HUES48 (cell line): Measurements from ENCODE around the gene MKNK2.
"Not testable (repeated sequence)": the region's sequence is repeated elsewhere in the genome, so short reads cannot be mapped to it uniquely, and the experiment has no call there.

Source experiments
- H3K27ac ChIP-seq: one replicate; pipeline ENCODE4 v1.7.0; 2013; ENCODE audit warnings: low read depth, low read length, inconsistent platforms
- H3K27me3 ChIP-seq: 2 replicates; pipeline ENCODE4 v1.6.1; 2013; ENCODE audit warnings: mild to moderate bottlenecking, low read length; ENCODE audit not compliant: control insufficient read depth, insufficient read depth
- H3K36me3 ChIP-seq: 2 replicates; pipeline ENCODE4 v1.6.1; 2013; ENCODE audit warnings: low read length; ENCODE audit not compliant: control insufficient read depth, insufficient read depth
- H3K4me1 ChIP-seq: 2 replicates; pipeline ENCODE4 v1.6.1; 2013; ENCODE audit warnings: mild to moderate bottlenecking, low read length; ENCODE audit not compliant: control insufficient read depth, insufficient read depth
- H3K4me3 ChIP-seq: 2 replicates; pipeline ENCODE4 v1.5.1; 2013; ENCODE audit warnings: mild to moderate bottlenecking, low read depth, low read length
- H3K9ac ChIP-seq: 2 replicates; pipeline ENCODE4 v1.6.1; 2013; ENCODE audit warnings: mild to moderate bottlenecking, low read depth, low read length, moderate library complexity
- H3K9me3 ChIP-seq: 2 replicates; pipeline ENCODE4 v1.6.1; 2013; ENCODE audit warnings: low read length; ENCODE audit not compliant: control insufficient read depth, insufficient read depth

The MKNK2 gene

GRCh38 chr19:2039959-2040646, 10.9 kb downstream of the MKNK2 start:
- Histone ChIP-seq H3K27me3 (no peaks in the 10 kb centered on the region), H3K27ac (no peak overlapping the region), H3K36me3 (peaks cover 56% of the 10 kb centered on the region), H3K4me1 (peaks cover 8% of the 10 kb centered on the region), H3K9me3 (no peaks in the 10 kb centered on the region), H3K9ac (no peak overlapping the region), H3K4me3 (no peak overlapping the region)

DNA sequence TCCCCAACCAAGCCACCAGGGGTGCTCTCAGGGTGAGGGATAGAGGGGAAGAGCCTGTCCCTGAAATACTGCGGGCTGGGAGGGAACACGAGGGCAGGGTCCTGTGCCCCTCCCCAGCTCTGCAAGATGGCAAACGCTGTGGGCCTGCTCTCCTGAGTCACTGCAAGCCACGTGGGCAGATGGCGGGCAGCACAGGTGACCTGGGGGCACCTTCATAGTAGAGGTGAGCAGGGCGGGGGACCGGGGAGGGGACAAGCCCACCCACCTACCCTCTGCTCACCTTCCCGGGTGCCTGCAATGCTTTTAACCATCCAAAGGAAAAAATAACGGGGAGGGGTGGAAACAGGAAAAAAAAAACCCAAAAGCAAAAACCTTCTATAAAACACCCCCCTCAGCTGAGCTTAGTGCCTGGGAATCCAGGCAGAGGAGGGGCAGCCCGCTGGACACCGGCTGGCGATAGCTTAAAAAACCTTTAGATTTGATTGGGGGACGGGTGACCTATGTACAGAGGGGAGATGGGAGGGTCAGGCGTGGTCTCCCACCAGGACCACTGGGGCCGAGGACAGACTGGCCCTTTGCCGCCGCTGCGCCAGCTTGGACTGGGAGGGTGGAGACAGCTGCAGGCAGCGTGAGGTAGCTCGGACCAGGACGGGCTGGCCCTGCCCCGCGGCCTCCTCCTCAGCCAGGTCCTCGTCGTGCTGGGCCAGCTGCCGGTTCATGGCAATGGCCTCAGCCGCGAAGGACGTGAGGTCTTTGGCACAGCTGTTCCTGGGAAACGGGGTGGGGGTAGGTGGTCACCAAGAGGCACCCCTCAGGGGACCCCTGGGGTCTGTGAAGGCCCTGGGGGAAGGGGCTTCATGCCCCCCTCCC, 11.7 kb downstream of the MKNK2 start:
- Histone ChIP-seq H3K4me1 (peaks cover 8% of the 10 kb centered on the region), H3K27me3 (no peaks in the 10 kb centered on the region), H3K4me3 (no peak overlapping the region), H3K36me3 (peaks cover 50% of the 10 kb centered on the region), H3K9me3 (no peaks in the 10 kb centered on the region), H3K9ac (no peak overlapping the region), H3K27ac (no peak overlapping the region)

DNA sequence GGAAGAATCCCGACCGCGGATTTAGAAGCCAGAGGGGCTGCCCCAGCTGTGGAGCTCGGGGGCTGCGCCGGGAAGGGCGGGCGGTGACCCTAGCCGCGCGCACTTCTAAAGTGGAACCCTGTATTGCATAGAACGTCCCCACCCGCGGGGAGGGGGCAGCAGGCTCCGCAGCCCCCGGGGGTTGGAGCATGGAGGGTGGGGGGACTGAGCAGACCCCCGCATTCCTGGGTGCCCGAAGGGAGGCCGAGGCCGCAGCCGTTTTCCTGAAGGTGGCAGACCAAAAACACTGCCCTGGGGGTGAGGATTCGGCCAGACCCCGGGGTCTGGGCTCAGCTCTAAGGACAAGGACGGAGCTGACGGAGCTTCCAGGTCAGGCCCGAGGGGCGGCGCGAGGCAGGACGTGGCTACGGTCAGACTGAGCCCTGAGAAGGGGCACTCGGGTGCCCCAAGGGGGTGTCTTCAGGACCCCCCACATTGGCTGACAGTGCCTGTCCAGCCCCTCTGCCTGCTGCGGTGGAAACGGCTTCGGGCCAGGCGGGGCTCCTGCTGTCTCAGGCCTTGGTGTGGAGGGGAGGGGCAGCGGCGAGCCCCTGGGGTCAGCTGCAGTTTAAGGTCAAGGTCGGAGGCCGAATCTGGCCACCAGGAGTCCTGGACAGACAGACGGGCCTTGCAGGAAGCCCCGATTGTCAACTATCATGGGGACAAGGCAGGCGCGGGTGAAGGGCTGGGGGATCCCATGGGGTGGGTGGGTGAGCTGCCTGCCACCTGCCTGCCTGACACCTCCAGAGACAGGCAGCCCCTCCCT, 12.6 kb downstream of the MKNK2 start:
- Histone ChIP-seq H3K27ac (no peak overlapping the region), H3K9ac (no peak overlapping the region), H3K27me3 (no peaks in the 10 kb centered on the region), H3K36me3 (peaks cover 47% of the 10 kb centered on the region), H3K4me1 (peaks cover 8% of the 10 kb centered on the region), H3K9me3 (no peaks in the 10 kb centered on the region), H3K4me3 (no peak overlapping the region)

- no peak overlapping the region for H3K9ac ChIP-seq
- H3K9me3 ChIP-seq: no peaks in the 10 kb centered on the region
- H3K27me3 ChIP-seq: no peaks in the 10 kb centered on the region
- no peak overlapping the region for H3K4me3 ChIP-seq
- peaks cover 40% of the 10 kb centered on the region for H3K36me3 ChIP-seq
- H3K27ac ChIP-seq: no peak overlapping the region
- peaks cover 6% of the 10 kb centered on the region for H3K4me1 ChIP-seq
These were observed 13.3 kb downstream of the MKNK2 start for GRCh38 chr19:2037651-2038255.

DNA sequence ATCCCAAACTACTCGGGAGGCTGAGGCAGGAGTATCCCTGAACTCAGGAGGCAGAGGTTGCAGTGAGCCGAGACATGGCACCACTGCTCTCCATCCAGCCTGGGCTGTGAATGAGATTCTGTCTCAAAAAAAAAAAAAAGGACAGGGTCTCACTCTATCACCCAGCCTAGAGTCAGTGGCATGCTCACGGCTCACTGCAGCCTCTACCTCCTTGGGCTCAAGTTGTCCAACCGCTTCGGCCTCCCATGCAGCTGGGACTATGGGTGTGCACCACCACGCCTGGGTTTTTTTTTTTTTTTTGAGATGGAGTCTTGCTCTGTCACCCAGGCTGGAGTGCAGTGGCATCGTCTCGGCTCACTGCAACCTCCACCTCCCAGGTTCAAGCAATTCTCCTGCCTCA, 14.6 kb downstream of the MKNK2 start:
- H3K4me3 ChIP-seq: no peak overlapping the region
- H3K36me3 ChIP-seq: peaks cover 33% of the 10 kb centered on the region
- no peak overlapping the region for H3K27ac ChIP-seq
- no peaks in the 10 kb centered on the region; the same call in 1 of the 2 replicates for H3K4me1 ChIP-seq
- no peak overlapping the region for H3K9ac ChIP-seq
- H3K9me3 ChIP-seq: no peaks in the 10 kb centered on the region
- no peaks in the 10 kb centered on the region for H3K27me3 ChIP-seq

GRCh38 chr19:2035590-2035991, 15.5 kb downstream of the MKNK2 start:
- Histone ChIP-seq H3K4me1 (no peaks in the 10 kb centered on the region; the same call in 1 of the 2 replicates), H3K27me3 (no peaks in the 10 kb centered on the region), H3K36me3 (peaks cover 25% of the 10 kb centered on the region), H3K9me3 (no peaks in the 10 kb centered on the region), H3K9ac (no peak overlapping the region), H3K27ac (no peak overlapping the region), H3K4me3 (no peak overlapping the region)

- no peak overlapping the region for H3K27ac ChIP-seq
- no peaks in the 10 kb centered on the region; the same call in 1 of the 2 replicates for H3K4me1 ChIP-seq
- H3K36me3 ChIP-seq: peaks cover 19% of the 10 kb centered on the region
- H3K4me3 ChIP-seq: no peak overlapping the region
- H3K9ac ChIP-seq: no peak overlapping the region
- no peaks in the 10 kb centered on the region for H3K27me3 ChIP-seq
- no peaks in the 10 kb centered on the region for H3K9me3 ChIP-seq
These were observed 16.1 kb downstream of the MKNK2 start for GRCh38 chr19:2034729-2035589.

GRCh38 chr19:2034253-2034652, 16.8 kb downstream of the MKNK2 start:
- not testable (repeated sequence) for H3K4me3 ChIP-seq, H3K27ac ChIP-seq, H3K27me3 ChIP-seq, H3K4me1 ChIP-seq, H3K9ac ChIP-seq, H3K9me3 ChIP-seq
- peaks cover 11% of the 10 kb centered on the region for H3K36me3 ChIP-seq

GRCh38 chr19:2033825-2034159, 17.3 kb downstream of the MKNK2 start:
- H3K9ac ChIP-seq: no peak overlapping the region
- H3K4me1 ChIP-seq: no peaks in the 10 kb centered on the region; the same call in 1 of the 2 replicates
- H3K27me3 ChIP-seq: no peaks in the 10 kb centered on the region
- H3K4me3 ChIP-seq: no peak overlapping the region
- H3K27ac ChIP-seq: no peak overlapping the region
- no peaks in the 10 kb centered on the region for H3K9me3 ChIP-seq
- H3K36me3 ChIP-seq: peaks cover 7% of the 10 kb centered on the region
